AG04450 (cell line): ENCODE measurements around the gene HECW1. TPM values are rescaled to one million over a fixed set of nuclear protein-coding genes. Genes with fewer than 3 reads are reported as not detected.

ENCODE experiments used
- CTCF ChIA-PET: fragments of 300-600, 350-600 bp; formaldehyde crosslinking; extraction: SDS; loops from one replicate; lab custom pipeline; 2022; ENCODE audit warnings: antibody characterized with exemption, inconsistent platforms; lab: Charles Lee
- POLR2A ChIA-PET: fragments of 350-600 bp; formaldehyde crosslinking; extraction: SDS; loops from one replicate; lab custom pipeline; 2021; ENCODE audit warnings: antibody characterized with exemption, inconsistent platforms; lab: Yijun Ruan, JAX
- DNase-seq: peaks from one replicate; pipeline ENCODE4 v3.0.0-alpha.2; 2011; ENCODE audit warnings: low read depth, low spot score
- H3K27ac ChIP-seq: one replicate; pipeline ENCODE4 v1.5.1; 2012; ENCODE audit warnings: low read depth, low read length, control low read depth
- H3K27me3 ChIP-seq: one replicate; pipeline ENCODE4 v1.6.0; 2012; ENCODE audit warnings: low read length; ENCODE audit not compliant: control insufficient read depth, insufficient read depth
- H3K4me3 ChIP-seq: 2 replicates; pipeline ENCODE4 v1.5.1; 2011; ENCODE audit warnings: mild to moderate bottlenecking, low read depth, low read length, control low read depth
- H3K9me3 ChIP-seq: 2 replicates; pipeline ENCODE4 v1.5.1; 2012; ENCODE audit warnings: low read length; ENCODE audit not compliant: control insufficient read depth, insufficient read depth
- CTCF ChIP-seq: IDR thresholded peaks from 2 replicates; pipeline ENCODE4 v1.5.1; 2011; ENCODE audit warnings: low read depth, low read length, control low read depth, inconsistent platforms
- polyA plus RNA-seq: library from polyadenylated mRNA; depleted of rRNA; stranded (reverse); fragments of >200 nt; gene quantifications from 2 replicates; pipeline ENCODE4 v1.2.3, GENCODE V29; 2011

HECW1 gene
- polyA plus RNA-seq, 1 experiment = 2.6 TPM

GRCh38 chr7:43559171-43559945, 446.9 kb downstream of the HECW1 start:
- POLR2A ChIA-PET = no interaction called here
- H3K9me3 ChIP-seq = no peaks in the 10 kb centered on the region
- H3K4me3 ChIP-seq = no peak overlapping the region
- DNase-seq = no peak
- CTCF ChIA-PET = interaction anchor here (2.5 kb wide), 1 partner anchor 23 kb away, joined by 13 read pairs; the partner anchor contains the start of gene STK17A
- TF ChIP-seq CTCF = no peak
- H3K27me3 ChIP-seq = peaks cover 11% of the 10 kb centered on the region
- H3K27ac ChIP-seq = no peak overlapping the region

DNA sequence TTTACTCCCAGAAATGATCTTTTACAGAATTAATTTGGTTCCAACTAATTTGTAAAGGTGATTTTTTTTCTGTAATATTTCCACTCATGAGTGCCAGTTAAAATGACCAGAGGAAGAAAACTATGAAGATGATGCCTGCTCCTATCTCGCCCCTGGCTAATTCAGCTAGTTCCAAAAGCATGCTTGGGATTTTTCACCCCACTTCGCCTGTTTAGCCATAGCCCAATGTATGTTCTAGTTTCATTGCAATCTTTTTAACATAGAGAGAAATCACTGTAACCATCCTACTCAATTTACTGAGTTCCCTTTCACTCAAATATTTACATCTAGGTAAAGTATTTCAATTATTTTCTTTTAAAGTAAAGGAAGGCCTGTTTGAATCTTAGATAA, 447.5 kb downstream of the HECW1 start:
- no peak for DNase-seq
- ChIA-PET POLR2A (no interaction called here), CTCF (no interaction called here)
- Histone ChIP-seq H3K27ac (no peak overlapping the region), H3K4me3 (no peak overlapping the region), H3K27me3 (peaks cover 11% of the 10 kb centered on the region), H3K9me3 (no peaks in the 10 kb centered on the region)
- no peak for TF ChIP-seq CTCF

- no peak for TF ChIP-seq CTCF
- CTCF ChIA-PET = no interaction called here
These were observed 448.4 kb downstream of the HECW1 start for GRCh38 chr7:43560742-43561330.

DNA sequence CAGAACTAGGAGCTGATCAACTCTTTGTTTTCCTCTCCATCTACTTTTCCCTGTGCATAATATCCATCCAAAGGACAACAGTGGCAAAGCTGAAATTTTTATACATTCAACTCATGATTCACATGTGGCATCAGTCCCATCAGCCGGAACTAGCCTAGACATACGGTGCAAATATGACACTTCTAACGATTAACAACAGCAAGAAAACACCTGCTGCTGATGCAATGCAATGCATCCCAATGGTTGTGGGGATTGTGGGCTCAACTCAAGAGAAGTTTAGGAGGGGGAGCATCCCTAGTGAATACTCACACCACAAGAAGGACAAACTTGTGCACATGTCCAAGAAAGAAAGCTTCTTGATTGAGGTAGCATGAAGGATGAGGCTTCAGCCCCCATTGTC, 449.9 kb downstream of the HECW1 start:
- H3K27me3 ChIP-seq = peaks cover 7% of the 10 kb centered on the region
- ChIA-PET POLR2A (no interaction called here), CTCF (interaction anchor here (1.1 to 1.5 kb wide), 2 partner anchors 20 to 276 kb away, joined by 3 to 9 read pairs; partner anchors contain the start of gene STK17A)
- no peak for TF ChIP-seq CTCF
- DNase-seq = no peak
- H3K9me3 ChIP-seq = no peaks in the 10 kb centered on the region
- no peak overlapping the region for H3K4me3 ChIP-seq
- no peak overlapping the region for H3K27ac ChIP-seq

More at GRCh38 chr7:43560742-43561330, 448.4 kb downstream of the HECW1 start:
- Histone ChIP-seq H3K4me3 (no peak overlapping the region), H3K9me3 (no peaks in the 10 kb centered on the region), H3K27ac (no peak overlapping the region), H3K27me3 (peaks cover 11% of the 10 kb centered on the region)
- no peak for DNase-seq
- POLR2A ChIA-PET = no interaction called here

GRCh38 chr7:43565786-43566185, 453.3 kb downstream of the HECW1 start:
- POLR2A ChIA-PET = interaction anchor here (1.1 kb wide), 1 partner anchor 17 kb away, joined by 3 read pairs; the partner anchor contains the start of gene STK17A
- Histone ChIP-seq H3K4me3 (no peak overlapping the region), H3K9me3 (no peaks in the 10 kb centered on the region; the same call in 1 of the 2 replicates), H3K27me3 (peaks cover 4% of the 10 kb centered on the region), H3K27ac (no peak overlapping the region)
- CTCF ChIA-PET = interaction anchor here (0.7 to 0.9 kb wide), 2 partner anchors 9 to 16 kb away, joined by 3 read pairs; no protein-coding TSS in a partner anchor
- no peak for DNase-seq
- TF ChIP-seq CTCF = no peak
